Tibial nerve (tissue), 4 donors: ENCODE measurements around the gene ANXA11. TPM values are rescaled to one million over a fixed set of nuclear protein-coding genes. Genes with fewer than 3 reads are reported as not detected.
"Not testable (repeated sequence)": the region's sequence is repeated elsewhere in the genome, so short reads cannot be mapped to it uniquely, and the experiment has no call there.

ENCODE experiments used
- DNase-seq, 2 donors: peaks; one replicate each; pipeline ENCODE4 v3.0.0-alpha.2; 2019; ENCODE audit warnings: low spot score in 2 of 2
- H3K27ac ChIP-seq, 4 donors: fragments of 200-600 bp; sonication (generic) in 3 of 4; one replicate each; pipeline ENCODE4 v1.5.1; 2017 to 2019; ENCODE audit warnings: mild to moderate bottlenecking in 1 of 4
- H3K27me3 ChIP-seq, 2 donors: fragments of 200-600 bp; sonication (generic) in 1 of 2; one replicate each; pipeline versions ENCODE4 v1.5.1 to v1.6.0; 2017 to 2019
- H3K36me3 ChIP-seq, 3 donors: fragments of 200-600 bp; sonication (generic); one replicate each; pipeline ENCODE4 v1.5.1; 2018 to 2019
- H3K4me1 ChIP-seq, 4 donors: fragments of 200-600 bp; sonication (generic) in 3 of 4; one replicate each; pipeline ENCODE4 v1.5.1; 2017 to 2019
- H3K4me3 ChIP-seq, 4 donors: fragments of 200-600 bp; sonication (generic) in 3 of 4; one replicate each; pipeline ENCODE4 v1.5.1; 2017 to 2019; ENCODE audit warnings: mild to moderate bottlenecking in 1 of 4, moderate library complexity in 1 of 4
- H3K9me3 ChIP-seq, 4 donors: fragments of 200-600 bp; sonication (generic) in 3 of 4; one replicate each; pipeline ENCODE4 v1.5.1; 2017 to 2019
- CTCF ChIP-seq, 5 experiments: fragments of 200-600 bp in 3 of 5; fragments of 450-650 bp in 2 of 5; sonication (generic) in 3 of 5; IDR thresholded peaks; one replicate each; pipeline ENCODE4 v1.5.1; 2016 to 2019; ENCODE audit warnings: antibody characterized with exemption in 5 of 5, mild to moderate bottlenecking in 3 of 5, moderate library complexity in 2 of 5
- EP300 ChIP-seq, 2 donors: sonication (generic); formaldehyde crosslinking; IDR thresholded peaks; one replicate each; pipeline ENCODE4 v1.6.1; 2017; ENCODE audit warnings: antibody characterized with exemption in 2 of 2, mild to moderate bottlenecking in 1 of 2
- POLR2A ChIP-seq, 2 donors: fragments of 450-650 bp; IDR thresholded peaks; one replicate each; pipeline ENCODE4 v1.6.1; 2017; ENCODE audit warnings: antibody characterized with exemption in 2 of 2, mild to moderate bottlenecking in 2 of 2, moderate library complexity in 2 of 2
- WGBS, 2 donors: methylation state at CpG; one replicate each; pipeline ENCODE4 v1.1.5; 2018; 5-methylcytosine and 5-hydroxymethylcytosine counted together
- total RNA-seq, 4 donors: library from RNA; depleted of rRNA; stranded (reverse); fragments of >200 nt; gene quantifications; one replicate each; pipeline ENCODE4 v1.1.0, GENCODE V29; 2016

ANXA11 gene
- total RNA-seq, 4 donors from 2014 or later = 99.8 to 128 (median 113) TPM

GRCh38 chr10:80149123-80149522 is 56.2 kb downstream of the ANXA11 start:
- Histone ChIP-seq H3K36me3 (peaks cover 0 to 64% (median 5%) of the 10 kb centered on the region in 3 donors), H3K27ac (no peak overlapping the region), H3K27me3 (no peaks in the 10 kb centered on the region), H3K4me3 (no peak overlapping the region), H3K9me3 (peaks cover 0 to 22% (median 3%) of the 10 kb centered on the region in 4 donors), H3K4me1 (peaks cover 0 to 21% (median 11%) of the 10 kb centered on the region in 4 donors)
- TF ChIP-seq CTCF (IDR thresholded peaks at IDR 0.05) = no peak
- TF ChIP-seq EP300 (IDR thresholded peaks at IDR 0.05) = no peak
- TF ChIP-seq POLR2A (IDR thresholded peaks at IDR 0.05) = no peak
- DNase-seq = no peak
- WGBS, 2 donors = 97 to 100% methylated on average over 2 of the region's 2 CpGs

GRCh38 chr10:80148166-80148805 is 57.1 kb downstream of the ANXA11 start:
- 69 to 98% methylated on average over 4 of the region's 5 CpGs for WGBS, 2 donors
- Histone ChIP-seq H3K27ac (no peak overlapping the region), H3K4me1 (peaks cover 0 to 29% (median 15%) of the 10 kb centered on the region in 4 donors), H3K4me3 (no peak overlapping the region), H3K27me3 (no peaks in the 10 kb centered on the region), H3K9me3 (peaks cover 0 to 22% (median 3%) of the 10 kb centered on the region in 4 donors), H3K36me3 (peaks cover 0 to 55% (median 0%) of the 10 kb centered on the region in 3 donors)
- no peak for TF ChIP-seq EP300 (IDR thresholded peaks at IDR 0.05)
- no peak for TF ChIP-seq POLR2A (IDR thresholded peaks at IDR 0.05)
- no peak for TF ChIP-seq CTCF (IDR thresholded peaks at IDR 0.05)
- no peak for DNase-seq

GRCh38 chr10:80146918-80147317 is 58.4 kb downstream of the ANXA11 start:
- Histone ChIP-seq H3K9me3 (peaks cover 0 to 22% (median 3%) of the 10 kb centered on the region in 4 donors), H3K4me3 (no peak overlapping the region), H3K27ac (peak overlapping the region in 1 of 4 donors; percentile 10), H3K4me1 (peaks cover 0 to 31% (median 15%) of the 10 kb centered on the region in 4 donors), H3K27me3 (no peaks in the 10 kb centered on the region), H3K36me3 (peaks cover 0 to 42% (median 0%) of the 10 kb centered on the region in 3 donors)
- WGBS, 2 donors = 72 to 74% methylated on average over 3 of the region's 3 CpGs
- no peak for DNase-seq
- TF ChIP-seq POLR2A (IDR thresholded peaks at IDR 0.05) = no peak

- peaks cover 0 to 29% (median 0%) of the 10 kb centered on the region in 3 donors for H3K36me3 ChIP-seq
- H3K4me1 ChIP-seq = peaks cover 0 to 43% (median 15%) of the 10 kb centered on the region in 4 donors
- not testable (repeated sequence) for DNase-seq, H3K27me3 ChIP-seq, H3K4me3 ChIP-seq
- peaks cover 0 to 22% (median 3%) of the 10 kb centered on the region in 4 donors for H3K9me3 ChIP-seq
- 46 to 48% methylated on average over 11 of the region's 11 CpGs for WGBS, 2 donors
- peak overlapping the region in 2 of 4 donors; percentile 41 to 77 for H3K27ac ChIP-seq
Observed at GRCh38 chr10:80145406-80146308, 59.7 kb downstream of the ANXA11 start.

GRCh38 chr10:80144696-80145131 is 60.6 kb downstream of the ANXA11 start:
- Histone ChIP-seq H3K27ac (peak overlapping the region in 2 of 4 donors; percentile 41 to 77), H3K4me3 (peak overlapping the region in 1 of 4 donors; percentile 0), H3K36me3 (peaks cover 0 to 20% (median 0%) of the 10 kb centered on the region in 3 donors), H3K27me3 (no peaks in the 10 kb centered on the region), H3K4me1 (peaks cover 0 to 43% (median 15%) of the 10 kb centered on the region in 4 donors), H3K9me3 (peaks cover 0 to 13% (median 3%) of the 10 kb centered on the region in 4 donors)
- TF ChIP-seq POLR2A (IDR thresholded peaks at IDR 0.05) = no peak
- no peak for TF ChIP-seq EP300 (IDR thresholded peaks at IDR 0.05)
- TF ChIP-seq CTCF (IDR thresholded peaks at IDR 0.05) = no peak
- 38 to 40% methylated on average over 9 to 12 of the region's 12 CpGs for WGBS, 2 donors
- DNase-seq = no peak
